Measurements from ENCODE around the gene ATP13A4. TPM values are rescaled to one million over a fixed set of nuclear protein-coding genes. Genes with fewer than 3 reads are reported as not detected.

Gene ATP13A4
- total and polyA plus RNA-seq, 8 donors = 5.7 to 15.7 (median 9.8) TPM

DNA sequence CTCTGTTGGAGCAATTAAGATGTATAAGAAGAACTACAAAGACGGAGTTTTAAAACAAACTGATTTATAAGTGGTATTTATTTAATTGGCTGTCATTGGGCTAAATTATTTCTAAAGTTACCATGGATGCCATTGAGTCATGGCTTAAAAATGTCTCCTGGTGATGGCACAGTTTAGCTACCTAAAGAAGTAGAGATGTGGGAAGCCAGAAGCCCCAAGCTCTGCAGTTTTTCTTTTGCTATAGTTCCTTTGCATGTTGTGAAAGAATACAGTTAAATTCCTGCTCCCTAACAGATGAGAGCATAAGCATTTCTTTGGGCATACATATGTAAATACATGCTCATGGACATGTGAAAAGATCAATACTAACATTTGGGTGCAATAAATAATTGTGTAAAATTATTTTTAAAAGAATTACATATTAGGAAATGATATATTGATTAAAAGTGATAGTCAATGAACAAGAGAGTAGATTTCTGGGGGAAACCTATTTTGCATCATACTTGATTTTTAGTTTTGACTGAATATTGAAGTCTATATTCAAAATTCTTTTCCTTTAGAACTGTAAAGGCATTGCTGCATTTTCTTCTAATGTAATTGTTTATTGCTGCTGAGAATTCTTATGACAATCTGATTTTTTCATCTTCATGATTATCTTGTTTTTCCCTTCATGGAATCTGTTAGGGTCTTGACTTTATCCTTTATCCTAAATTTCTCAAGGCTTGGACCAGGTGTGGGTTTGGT is 40.4 kb upstream of the ATP13A4 start:
- no peak overlapping the region for H3K4me3 ChIP-seq
- intact Hi-C loops (cut with DNase I) = no loop called here

DNA sequence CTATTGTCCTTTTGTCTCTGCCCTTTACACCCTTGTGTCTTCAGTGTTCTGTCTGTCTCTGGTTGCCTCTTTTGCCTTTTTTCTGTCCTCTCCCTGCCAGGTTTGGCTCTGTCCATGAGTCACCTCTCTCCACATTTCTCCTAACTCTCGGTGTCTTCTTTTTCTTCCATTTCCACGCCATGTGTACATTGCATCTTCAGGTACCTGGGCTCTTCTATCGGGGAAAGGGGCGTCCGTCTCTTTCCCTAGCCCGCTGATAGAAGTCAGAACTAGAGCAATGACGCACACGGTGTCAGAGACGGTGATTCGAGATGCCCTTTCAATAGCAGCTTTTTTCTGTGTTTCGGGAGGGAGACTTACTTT is 39.0 kb upstream of the ATP13A4 start:
- H3K27me3 ChIP-seq = no peaks in the 10 kb centered on the region
- intact Hi-C loops (cut with DNase I) = no loop called here
- peaks cover 0 to 14% (median 13%) of the 10 kb centered on the region in 3 donors for H3K4me1 ChIP-seq
- H3K27ac ChIP-seq = peak overlapping the region; percentile 61 to 87 (median 75)
- H3K9me3 ChIP-seq = no peaks in the 10 kb centered on the region
- FAIRE-seq (no peak), DNase-seq (no peak), ATAC-seq (peak; percentile 2 to 11 (median 4))
- no peaks in the 10 kb centered on the region for H3K36me3 ChIP-seq
- TF ChIP-seq, protein P1, sequence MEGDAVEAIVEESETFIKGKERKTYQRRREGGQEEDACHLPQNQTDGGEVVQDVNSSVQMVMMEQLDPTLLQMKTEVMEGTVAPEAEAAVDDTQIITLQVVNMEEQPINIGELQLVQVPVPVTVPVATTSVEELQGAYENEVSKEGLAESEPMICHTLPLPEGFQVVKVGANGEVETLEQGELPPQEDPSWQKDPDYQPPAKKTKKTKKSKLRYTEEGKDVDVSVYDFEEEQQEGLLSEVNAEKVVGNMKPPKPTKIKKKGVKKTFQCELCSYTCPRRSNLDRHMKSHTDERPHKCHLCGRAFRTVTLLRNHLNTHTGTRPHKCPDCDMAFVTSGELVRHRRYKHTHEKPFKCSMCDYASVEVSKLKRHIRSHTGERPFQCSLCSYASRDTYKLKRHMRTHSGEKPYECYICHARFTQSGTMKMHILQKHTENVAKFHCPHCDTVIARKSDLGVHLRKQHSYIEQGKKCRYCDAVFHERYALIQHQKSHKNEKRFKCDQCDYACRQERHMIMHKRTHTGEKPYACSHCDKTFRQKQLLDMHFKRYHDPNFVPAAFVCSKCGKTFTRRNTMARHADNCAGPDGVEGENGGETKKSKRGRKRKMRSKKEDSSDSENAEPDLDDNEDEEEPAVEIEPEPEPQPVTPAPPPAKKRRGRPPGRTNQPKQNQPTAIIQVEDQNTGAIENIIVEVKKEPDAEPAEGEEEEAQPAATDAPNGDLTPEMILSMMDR (IDR thresholded peaks at IDR 0.05) = no peak
- 0 to 1% methylated on average over 11 of the region's 11 CpGs for WGBS, 2 donors
- H3K4me3 ChIP-seq = peak overlapping the region; percentile 58 to 90 (median 88)

More for the DNA sequence above, 40.4 kb upstream of the ATP13A4 start:
- no peak for DNase-seq
- Histone ChIP-seq H3K27me3 (no peaks in the 10 kb centered on the region), H3K4me1 (peaks cover 0 to 14% (median 13%) of the 10 kb centered on the region in 3 donors), H3K27ac (no peak overlapping the region), H3K9me3 (no peaks in the 10 kb centered on the region), H3K36me3 (peaks cover 0 to 4% (median 0%) of the 10 kb centered on the region in 3 donors)
- no peak for ATAC-seq
- TF ChIP-seq, protein P1 (IDR thresholded peaks at IDR 0.05) = no peak
- FAIRE-seq = no peak
- 71 to 75% methylated on average over 1 of the region's 1 CpG for WGBS, 2 donors

DNA sequence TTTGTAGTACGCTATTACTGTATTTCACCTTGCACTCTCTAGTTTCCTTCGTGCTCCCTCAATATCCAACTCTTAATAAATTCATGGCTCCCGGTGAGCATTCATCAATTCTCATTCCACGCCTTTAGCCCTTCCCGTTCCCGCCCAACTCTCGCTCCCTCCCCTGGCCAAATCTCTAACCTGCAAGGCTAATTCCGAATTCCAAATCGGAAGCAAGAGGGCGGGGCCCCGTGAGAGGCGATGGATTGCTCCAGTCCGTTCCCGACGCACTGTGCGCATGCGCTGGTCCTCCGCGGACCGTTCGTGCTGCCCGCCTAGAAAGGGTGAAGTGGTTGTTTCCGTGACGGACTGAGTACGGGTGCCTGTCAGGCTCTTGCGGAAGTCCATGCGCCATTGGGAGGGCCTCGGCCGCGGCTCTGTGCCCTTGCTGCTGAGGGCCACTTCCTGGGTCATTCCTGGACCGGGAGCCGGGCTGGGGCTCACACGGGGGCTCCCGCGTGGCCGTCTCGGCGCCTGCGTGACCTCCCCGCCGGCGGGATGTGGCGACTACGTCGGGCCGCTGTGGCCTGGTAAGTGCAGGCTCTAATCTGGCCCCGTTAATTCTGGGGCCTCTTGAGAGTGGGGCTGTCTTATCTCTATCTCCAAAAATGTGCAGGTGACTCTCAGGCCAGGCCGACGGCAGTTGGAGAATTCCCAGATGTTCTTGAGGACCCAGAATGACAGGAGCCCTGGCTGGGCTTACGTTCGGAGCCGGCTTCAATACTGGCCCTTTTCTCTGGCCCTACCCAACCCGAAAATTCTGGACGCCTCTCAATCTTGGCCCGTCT is 38.4 kb upstream of the ATP13A4 start, which contains the start of gene OPA1:
TSS of gene OPA1 (plus strand) at position 368 of the 827 bp plus-strand sequence. CDS start at position 538, 170 bp downstream.
- 1% methylated on average over 55 of the region's 55 CpGs for WGBS, 2 donors
- DNase-seq = peak; percentile 97 to 100 (median 98)

DNA sequence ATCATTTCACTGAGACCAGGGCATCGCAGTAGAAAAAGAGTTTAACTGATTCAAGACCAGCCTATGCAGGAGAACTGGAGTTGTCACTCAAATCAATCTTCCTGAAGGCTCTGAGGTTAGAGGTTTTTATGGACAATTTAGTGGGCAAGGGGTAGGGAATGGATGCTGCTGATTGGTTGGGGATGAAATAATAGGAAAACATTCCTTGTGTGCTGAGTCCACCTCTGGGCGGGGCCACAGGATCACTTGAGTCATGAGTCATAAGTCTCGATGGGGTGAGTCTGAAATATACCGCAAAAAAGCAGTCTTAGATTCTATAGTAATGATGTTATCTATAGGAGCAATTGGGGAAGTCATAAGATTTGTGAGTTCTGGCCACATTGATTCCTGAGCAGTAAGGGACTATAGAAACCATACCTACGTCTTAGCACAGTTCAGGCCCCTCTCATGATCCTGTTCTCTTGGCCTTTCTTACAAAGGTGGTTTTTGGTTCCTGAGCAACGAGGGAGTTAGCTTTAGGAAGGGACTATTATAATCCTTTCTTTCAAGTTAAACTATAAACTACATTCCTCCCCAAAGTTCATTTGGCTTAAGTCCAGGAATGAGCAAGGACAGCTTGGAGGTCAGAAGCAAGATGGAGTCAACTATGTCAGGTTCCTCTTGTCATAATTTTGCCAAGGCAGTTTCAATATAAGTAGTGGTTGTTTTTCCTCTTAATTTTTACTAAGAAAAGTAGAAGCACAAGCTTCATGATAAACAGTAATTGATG is 35.6 kb upstream of the ATP13A4 start:
- no peak for DNase-seq
- Histone ChIP-seq H3K4me3 (no peak overlapping the region), H3K36me3 (no peaks in the 10 kb centered on the region), H3K9me3 (no peaks in the 10 kb centered on the region), H3K27me3 (no peaks in the 10 kb centered on the region), H3K27ac (no peak overlapping the region), H3K4me1 (peaks cover 0 to 13% (median 13%) of the 10 kb centered on the region in 3 donors)
- WGBS, 2 donors = 73 to 80% methylated on average over 6 of the region's 6 CpGs
- TF ChIP-seq, protein P1 (IDR thresholded peaks at IDR 0.05) = no peak
- ATAC-seq = no peak
- intact Hi-C loops (cut with DNase I) = no loop called here
- no peak for FAIRE-seq

More for the DNA sequence above, 38.4 kb upstream of the ATP13A4 start, which contains the start of gene OPA1:
- Histone ChIP-seq H3K4me3 (peak within 1 kb of the TSS; percentile 58 to 90 (median 88)), H3K9me3 (no peaks in the 10 kb centered on the region), H3K4me1 (peaks cover 0 to 14% (median 13%) of the 10 kb centered on the region in 3 donors), H3K27me3 (no peaks in the 10 kb centered on the region), H3K36me3 (no peaks in the 10 kb centered on the region), H3K27ac (peak within 1 kb of the TSS; percentile 61 to 87 (median 75))
- TF ChIP-seq, protein P1 (IDR thresholded peaks at IDR 0.05) = no peak
- FAIRE-seq = no peak
- peak; percentile 96 to 99 (median 98) for ATAC-seq
- intact Hi-C loops (cut with DNase I) = no loop called here

Measured in pancreas (tissue), 10 donors.